ENCODE data around the gene ATP8A2. TPM values are rescaled to one million over a fixed set of nuclear protein-coding genes. Genes with fewer than 3 reads are reported as not detected.

Gene ATP8A2
- total and polyA plus RNA-seq, 2 of the 4 experiments (the other 2 are of a cell fraction) = 0.02 to 0.18 TPM

DNA sequence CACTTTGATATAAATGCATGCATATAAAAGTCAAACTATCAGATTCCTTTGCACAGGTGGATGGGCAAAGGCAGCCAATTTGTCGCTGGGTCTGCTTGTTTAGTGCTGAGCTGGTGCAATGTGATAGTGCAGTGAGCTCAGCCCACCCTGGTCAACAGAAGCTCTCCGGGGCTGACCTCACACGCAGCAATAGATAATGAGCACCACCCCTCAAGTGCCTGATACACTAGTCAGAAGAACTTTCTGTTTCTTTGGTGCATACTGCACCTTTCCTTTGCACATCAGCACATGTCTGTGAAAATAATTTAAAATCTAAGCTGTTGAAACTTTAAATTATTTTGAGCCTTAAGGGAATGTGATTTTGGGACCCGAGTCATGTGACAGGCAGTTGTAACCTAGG, 20.2 kb downstream of the ATP8A2 start:
- no peak overlapping the region for H3K18ac ChIP-seq (ENCODE audit: low read depth, low read length)
- DNase-seq (no peak), ATAC-seq (ENCODE audit: low read depth) (no peak)
- in situ Hi-C loops (cut with MboI; ENCODE audit: low sequenced_read_pairs) (loop anchor here (25.0 kb wide), 1 partner anchor 305 kb away; the partner anchor contains the start of gene PABPC3), dilution Hi-C loops (cut with HindIII; ENCODE audit: low sequenced_read_pairs, unreplicated experiment) (no loop called here), intact Hi-C loops (cut with micrococcal nuclease) (no loop called here)
- no peak overlapping the region for H3K27ac ChIP-seq (ENCODE audit: insufficient read depth, low read length)
- no peaks in the 10 kb centered on the region for H3K27me3 ChIP-seq (ENCODE audit: control insufficient read depth, insufficient read depth, low read length)
- H3K23ac ChIP-seq (ENCODE audit: low read depth, low read length) = no peak overlapping the region
- no peaks in the 10 kb centered on the region for H3K79me1 ChIP-seq (ENCODE audit: low read depth in 1 of 2, low read length in 2 of 2)
- no peak overlapping the region for H4K5ac ChIP-seq (ENCODE audit: low read depth, low read length)
- no peak overlapping the region for H4K91ac ChIP-seq (ENCODE audit: insufficient read depth, low read depth, low read length)
- no peaks in the 10 kb centered on the region for H3K36me3 ChIP-seq (ENCODE audit: control insufficient read depth, insufficient read depth, low read length)
- H3K9me3 ChIP-seq (ENCODE audit: control insufficient read depth, insufficient read depth, low read length) = no peaks in the 10 kb centered on the region
- no peak overlapping the region for H2AK5ac ChIP-seq (ENCODE audit: low read depth, low read length)
- no peaks in the 10 kb centered on the region for H3K9me1 ChIP-seq (ENCODE audit: insufficient read depth, low read length)
- no peak overlapping the region for H2BK120ac ChIP-seq (ENCODE audit: low read depth, low read length)
- H2BK5ac ChIP-seq (ENCODE audit: low read depth, low read length, poor library complexity, severe bottlenecking) = no peak overlapping the region
- H3K9ac ChIP-seq (ENCODE audit: low read depth, low read length) = no peak overlapping the region
- ChIA-PET CTCF (interaction anchor here (0.7 to 0.8 kb wide), 2 partner anchors 17 to 19 kb away, joined by 3 to 5 read pairs; no protein-coding TSS in a partner anchor), POLR2A (ENCODE audit: unreplicated experiment) (no interaction called here)
- no peaks in the 10 kb centered on the region for H3K4me1 ChIP-seq (ENCODE audit: control insufficient read depth, insufficient read depth, low read length)
- no peak overlapping the region for H3K14ac ChIP-seq (replicated peaks; ENCODE audit: low read depth, low read length)
- no peak overlapping the region for H2AK9ac ChIP-seq (replicated peaks; ENCODE audit: low read depth, low read length, poor library complexity)
- H4K20me1 ChIP-seq (ENCODE audit: insufficient read depth, low read length) = no peaks in the 10 kb centered on the region
- BruUV-seq (replicated peaks) = no TSS peak
- no peak overlapping the region for H2BK20ac ChIP-seq (ENCODE audit: low read depth, low read length)
- TF ChIP-seq CHD1 (IDR thresholded peaks at IDR 0.05; ENCODE audit: low read depth, low read length) = no peak
- TF ChIP-seq MAZ (IDR thresholded peaks at IDR 0.05; ENCODE audit: borderline replicate concordance, low read depth, low read length) = no peak
- no peak for TF ChIP-seq POLR2A (IDR thresholded peaks at IDR 0.05; ENCODE audit: low read depth, low read length)
- no peak for TF ChIP-seq MXI1 (IDR thresholded peaks at IDR 0.05; ENCODE audit: borderline replicate concordance, low read depth, low read length)
- no peak for TF ChIP-seq RAD21 (IDR thresholded peaks at IDR 0.05; ENCODE audit: low read length)
- no peak for TF ChIP-seq RFX5 (IDR thresholded peaks at IDR 0.05; ENCODE audit: low read depth, low read length)
- no peak for TF ChIP-seq RCOR1 (IDR thresholded peaks at IDR 0.05; ENCODE audit: insufficient replicate concordance, low read length)
- TF ChIP-seq, protein P1, sequence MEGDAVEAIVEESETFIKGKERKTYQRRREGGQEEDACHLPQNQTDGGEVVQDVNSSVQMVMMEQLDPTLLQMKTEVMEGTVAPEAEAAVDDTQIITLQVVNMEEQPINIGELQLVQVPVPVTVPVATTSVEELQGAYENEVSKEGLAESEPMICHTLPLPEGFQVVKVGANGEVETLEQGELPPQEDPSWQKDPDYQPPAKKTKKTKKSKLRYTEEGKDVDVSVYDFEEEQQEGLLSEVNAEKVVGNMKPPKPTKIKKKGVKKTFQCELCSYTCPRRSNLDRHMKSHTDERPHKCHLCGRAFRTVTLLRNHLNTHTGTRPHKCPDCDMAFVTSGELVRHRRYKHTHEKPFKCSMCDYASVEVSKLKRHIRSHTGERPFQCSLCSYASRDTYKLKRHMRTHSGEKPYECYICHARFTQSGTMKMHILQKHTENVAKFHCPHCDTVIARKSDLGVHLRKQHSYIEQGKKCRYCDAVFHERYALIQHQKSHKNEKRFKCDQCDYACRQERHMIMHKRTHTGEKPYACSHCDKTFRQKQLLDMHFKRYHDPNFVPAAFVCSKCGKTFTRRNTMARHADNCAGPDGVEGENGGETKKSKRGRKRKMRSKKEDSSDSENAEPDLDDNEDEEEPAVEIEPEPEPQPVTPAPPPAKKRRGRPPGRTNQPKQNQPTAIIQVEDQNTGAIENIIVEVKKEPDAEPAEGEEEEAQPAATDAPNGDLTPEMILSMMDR (conservative IDR thresholded peaks at IDR 0.05; ENCODE audit: low read depth, low read length) = no peak
- no peak for TF ChIP-seq CEBPB (IDR thresholded peaks at IDR 0.05; ENCODE audit: low read depth, low read length)
- TF ChIP-seq FOS (IDR thresholded peaks at IDR 0.05; ENCODE audit: low read depth, low read length) = no peak
- no peak for TF ChIP-seq NFE2L2 (IDR thresholded peaks at IDR 0.05; ENCODE audit: low read depth, low read length)
- TF ChIP-seq BHLHE40 (IDR thresholded peaks at IDR 0.05; ENCODE audit: low read depth, low read length) = no peak
- TF ChIP-seq, protein P2, sequence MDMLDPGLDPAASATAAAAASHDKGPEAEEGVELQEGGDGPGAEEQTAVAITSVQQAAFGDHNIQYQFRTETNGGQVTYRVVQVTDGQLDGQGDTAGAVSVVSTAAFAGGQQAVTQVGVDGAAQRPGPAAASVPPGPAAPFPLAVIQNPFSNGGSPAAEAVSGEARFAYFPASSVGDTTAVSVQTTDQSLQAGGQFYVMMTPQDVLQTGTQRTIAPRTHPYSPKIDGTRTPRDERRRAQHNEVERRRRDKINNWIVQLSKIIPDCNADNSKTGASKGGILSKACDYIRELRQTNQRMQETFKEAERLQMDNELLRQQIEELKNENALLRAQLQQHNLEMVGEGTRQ (IDR thresholded peaks at IDR 0.05; ENCODE audit: low read depth, low read length) = no peak
- no peak for TF ChIP-seq SMC3 (IDR thresholded peaks at IDR 0.05; ENCODE audit: low read depth, low read length)
- no peak for TF ChIP-seq MAFK (IDR thresholded peaks at IDR 0.05; ENCODE audit: low read depth, low read length)
- TF ChIP-seq ELK1 (IDR thresholded peaks at IDR 0.05; ENCODE audit: borderline replicate concordance, low read depth, low read length) = no peak
- no peak overlapping the region for H2BK15ac ChIP-seq (ENCODE audit: low read depth, low read length)
- no peak overlapping the region for H3K4me3 ChIP-seq (ENCODE audit: insufficient read depth, low read depth, low read length)
- no CpG with 5 or more reads among the region's 4 CpGs for WGBS, 2 experiments (ENCODE audit: extremely low coverage in 2 of 2, insufficient read length in 1 of 2)
- no peak overlapping the region for H4K8ac ChIP-seq (ENCODE audit: low read depth in 2 of 2, low read length in 2 of 2)
- H3K56ac ChIP-seq (ENCODE audit: extremely low read depth, insufficient read depth, low read length) = no peak overlapping the region
- H2AFZ ChIP-seq (replicated peaks; ENCODE audit: low read length, poor library complexity) = no peak overlapping the region
- no peak overlapping the region for H3K4me2 ChIP-seq (ENCODE audit: low read depth, low read length)
- no peak overlapping the region for H3K4ac ChIP-seq (ENCODE audit: low read depth, low read length)
